Measurements from ENCODE around the gene DCTN4.
A peak's percentile ranks its signal among the peaks of the same experiment; 100 is the strongest.

DNA sequence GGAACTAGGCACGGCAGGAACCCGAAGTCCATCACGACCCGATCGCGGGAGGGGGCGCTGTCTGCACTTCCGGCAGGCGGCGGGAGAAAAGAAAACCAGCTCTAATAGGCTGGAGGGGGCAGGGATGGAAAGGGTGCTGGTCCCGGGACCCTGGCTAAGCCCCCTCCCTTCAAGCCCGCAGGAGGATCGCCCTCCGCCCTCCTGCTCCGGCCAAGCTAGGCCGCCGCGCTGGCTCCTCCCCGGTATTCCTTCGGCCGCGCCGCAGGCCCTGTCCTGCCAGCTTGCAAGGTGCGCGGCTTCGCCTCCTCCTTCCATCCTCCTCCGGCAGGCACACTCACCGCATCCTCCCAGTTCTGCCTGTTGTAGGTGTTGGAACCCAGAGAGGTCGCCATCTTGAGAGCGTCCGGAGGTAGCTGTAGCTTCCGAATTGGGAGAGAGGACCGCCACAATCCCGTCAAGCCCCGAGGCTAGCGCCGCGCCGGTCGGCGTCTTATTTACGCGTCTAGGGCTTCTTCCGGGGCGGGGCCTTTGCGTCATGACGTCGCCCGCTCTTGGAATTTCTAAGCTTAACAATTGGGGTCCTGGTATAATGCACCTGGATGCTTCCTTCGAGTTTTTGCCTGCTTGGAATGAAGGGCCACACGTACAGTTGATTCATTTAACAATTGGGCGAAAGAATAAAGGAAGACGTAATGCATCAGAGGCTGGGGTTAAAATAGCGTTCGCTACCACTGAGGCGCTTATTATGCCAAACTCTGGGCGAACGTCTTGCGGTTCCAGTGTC lies 58.0 kb downstream of the DCTN4 start, which contains the start of gene RBM22:
- TF ChIP-seq EP300 (IDR thresholded peaks at IDR 0.05), result no peak
- TF ChIP-seq CTCF (IDR thresholded peaks at IDR 0.05), result peak; percentile 53 to 66 (median 58)
